ENCODE data around the gene SLC24A4. TPM values are rescaled to one million over a fixed set of nuclear protein-coding genes. Genes with fewer than 3 reads are reported as not detected.

The SLC24A4 gene
- total and polyA plus RNA-seq, 2 of the 4 experiments (the other 2 are of a cell fraction), result not detected

DNA sequence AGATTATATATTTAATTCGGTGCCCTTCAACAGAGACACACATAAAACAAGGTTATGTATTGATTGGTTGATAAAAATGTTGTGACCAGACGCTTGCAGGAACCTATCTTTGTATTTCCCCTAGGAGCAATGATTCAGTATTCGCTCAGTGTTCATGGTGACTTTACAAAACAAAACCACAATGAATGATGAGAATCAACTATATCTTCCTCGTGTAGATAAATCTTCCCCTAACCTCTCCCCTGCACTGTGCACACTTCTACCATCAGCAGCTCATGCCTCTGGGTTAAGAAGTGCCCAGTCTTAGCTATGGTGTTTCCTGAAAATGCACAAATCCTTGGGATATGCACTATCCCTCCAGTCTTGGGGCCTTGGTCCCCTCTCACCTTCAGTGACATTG, 206.9 kb downstream of the SLC24A4 start:
- Histone ChIP-seq H2BK20ac (ENCODE audit: low read depth, low read length) (no peak overlapping the region), H3K9me1 (ENCODE audit: insufficient read depth, low read length) (peaks cover 25% of the 10 kb centered on the region)
- in situ Hi-C loops (cut with MboI; ENCODE audit: low sequenced_read_pairs), result no loop called here

More for the DNA sequence above, 206.9 kb downstream of the SLC24A4 start:
- Histone ChIP-seq H3K9ac (ENCODE audit: low read depth, low read length) (no peak overlapping the region), H3K9me3 (ENCODE audit: control insufficient read depth, insufficient read depth, low read length) (no peaks in the 10 kb centered on the region), H3K4me3 (ENCODE audit: insufficient read depth, low read depth, low read length) (no peak overlapping the region), H2AFZ (replicated peaks; ENCODE audit: low read length, poor library complexity) (no peak overlapping the region), H3K4me1 (ENCODE audit: control insufficient read depth, insufficient read depth, low read length) (peaks cover 23% of the 10 kb centered on the region), H3K27me3 (ENCODE audit: control insufficient read depth, insufficient read depth, low read length) (no peaks in the 10 kb centered on the region), H3K56ac (ENCODE audit: extremely low read depth, insufficient read depth, low read length) (no peak overlapping the region), H4K91ac (ENCODE audit: insufficient read depth, low read depth, low read length) (no peak overlapping the region), H4K8ac (ENCODE audit: low read depth in 2 of 2, low read length in 2 of 2) (no peak overlapping the region), H2BK15ac (ENCODE audit: low read depth, low read length) (no peak overlapping the region), H3K27ac (ENCODE audit: insufficient read depth, low read length) (no peak overlapping the region), H2AK5ac (ENCODE audit: low read depth, low read length) (no peak overlapping the region), H3K79me1 (ENCODE audit: low read depth in 1 of 2, low read length in 2 of 2) (peaks cover 48 to 66% of the 10 kb centered on the region in 2 experiments), H2AK9ac (replicated peaks; ENCODE audit: low read depth, low read length, poor library complexity) (no peak overlapping the region), H2BK120ac (ENCODE audit: low read depth, low read length) (no peak overlapping the region), H3K4ac (ENCODE audit: low read depth, low read length) (no peak overlapping the region), H4K20me1 (ENCODE audit: insufficient read depth, low read length) (peaks cover 9% of the 10 kb centered on the region), H3K36me3 (ENCODE audit: control insufficient read depth, insufficient read depth, low read length) (no peaks in the 10 kb centered on the region), H2BK5ac (ENCODE audit: low read depth, low read length, poor library complexity, severe bottlenecking) (no peak overlapping the region), H4K5ac (ENCODE audit: low read depth, low read length) (no peak overlapping the region), H3K18ac (ENCODE audit: low read depth, low read length) (peak overlapping the region; percentile 25; the same call in 1 of the 2 replicates), H3K4me2 (ENCODE audit: low read depth, low read length) (no peak overlapping the region), H3K23ac (ENCODE audit: low read depth, low read length) (peak overlapping the region; percentile 48; the same call in 1 of the 2 replicates), H3K14ac (replicated peaks; ENCODE audit: low read depth, low read length) (no peak overlapping the region; the same call in 1 of the 2 replicates)
- intact Hi-C loops (cut with micrococcal nuclease), result no loop called here
- WGBS, 2 experiments (ENCODE audit: extremely low coverage in 2 of 2, insufficient read length in 1 of 2), result 0% methylated on average over 1 of the region's 4 CpGs; no CpG with 5 or more reads in 1 of the 2 experiments
- no peak for ATAC-seq (ENCODE audit: low read depth)
- ChIA-PET CTCF (no interaction called here), POLR2A (ENCODE audit: unreplicated experiment) (no interaction called here)
- dilution Hi-C loops (cut with HindIII; ENCODE audit: low sequenced_read_pairs, unreplicated experiment), result no loop called here
- DNase-seq, result no peak
- TF ChIP-seq CHD1 (IDR thresholded peaks at IDR 0.05; ENCODE audit: low read depth, low read length) (no peak), SMC3 (IDR thresholded peaks at IDR 0.05; ENCODE audit: low read depth, low read length) (no peak), CTCF (conservative IDR thresholded peaks at IDR 0.05; ENCODE audit: low read depth, low read length) (no peak), RAD21 (IDR thresholded peaks at IDR 0.05; ENCODE audit: low read length) (no peak), MXI1 (IDR thresholded peaks at IDR 0.05; ENCODE audit: borderline replicate concordance, low read depth, low read length) (no peak), USF2 (IDR thresholded peaks at IDR 0.05; ENCODE audit: low read depth, low read length) (no peak), NFE2L2 (IDR thresholded peaks at IDR 0.05; ENCODE audit: low read depth, low read length) (no peak), CEBPB (IDR thresholded peaks at IDR 0.05; ENCODE audit: low read depth, low read length) (no peak), POLR2A (IDR thresholded peaks at IDR 0.05; ENCODE audit: low read depth, low read length) (no peak), MAZ (IDR thresholded peaks at IDR 0.05; ENCODE audit: borderline replicate concordance, low read depth, low read length) (no peak), BHLHE40 (IDR thresholded peaks at IDR 0.05; ENCODE audit: low read depth, low read length) (no peak), ELK1 (IDR thresholded peaks at IDR 0.05; ENCODE audit: borderline replicate concordance, low read depth, low read length) (no peak)
- no TSS peak for BruUV-seq (replicated peaks)

All from IMR-90 (cell line).